HepG2 (cell line): ENCODE measurements around the gene CAMSAP1.

ENCODE experiments used
- CBX5 ChIP-seq: sonication (generic); formaldehyde crosslinking; IDR thresholded peaks from 2 replicates; pipeline ENCODE4 v1.4.0; 2020; ENCODE audit warnings: missing genetic modification reagents, borderline replicate concordance
- HNRNPH1 ChIP-seq: fragments of 200-400 bp; formaldehyde crosslinking; optimal IDR thresholded peaks from 2 replicates; pipeline ENCODE3; 2017; ENCODE audit warnings: mild to moderate bottlenecking, low read depth, low read length
- KDM4B ChIP-seq: sonication (generic); formaldehyde crosslinking; IDR thresholded peaks from 2 replicates; pipeline ENCODE4 v1.4.0; 2020; ENCODE audit warnings: missing genetic modification reagents
- MTF2 ChIP-seq: sonication (generic); formaldehyde crosslinking; IDR thresholded peaks from 2 replicates; pipeline ENCODE4 v1.5.0; 2020; ENCODE audit warnings: missing genetic modification reagents, borderline replicate concordance
- NPAS2 ChIP-seq: sonication (generic); formaldehyde crosslinking; IDR thresholded peaks from 2 replicates; pipeline ENCODE4 v1.8.0; 2022; ENCODE audit warnings: mild to moderate bottlenecking, missing genetic modification reagents, borderline replicate concordance
- TARDBP ChIP-seq: sonication (generic); formaldehyde crosslinking; IDR thresholded peaks from 2 replicates; pipeline ENCODE4 v1.8.0; 2022; ENCODE audit warnings: mild to moderate bottlenecking, missing genetic modification reagents
- ZNF24 ChIP-seq: fragments of 450-650 bp; IDR thresholded peaks from 2 replicates; pipeline ENCODE4 v1.6.1; 2017; ENCODE audit warnings: antibody characterized with exemption, mild to moderate bottlenecking
- TF ChIP-seq, protein P1 (sequence below): sonication (generic); formaldehyde crosslinking; IDR thresholded peaks from 2 replicates; pipeline ENCODE4 v1.4.0; 2020; ENCODE audit warnings: missing genetic modification reagents
- TF ChIP-seq, protein P2 (sequence below): sonication (generic); formaldehyde crosslinking; IDR thresholded peaks from 2 replicates; pipeline ENCODE4 v1.9.0; 2021; ENCODE audit warnings: missing genetic modification reagents, borderline replicate concordance
- TF ChIP-seq, protein P3 (sequence below): sonication (generic); formaldehyde crosslinking; conservative IDR thresholded peaks from 2 replicates; pipeline ENCODE4 v1.4.0; 2020; ENCODE audit warnings: missing genetic modification reagents
- TF ChIP-seq, protein P4 (sequence below): sonication (generic); formaldehyde crosslinking; IDR thresholded peaks from 2 replicates; pipeline ENCODE4 v1.8.0; 2022; ENCODE audit warnings: mild to moderate bottlenecking, missing genetic modification reagents

DNA sequence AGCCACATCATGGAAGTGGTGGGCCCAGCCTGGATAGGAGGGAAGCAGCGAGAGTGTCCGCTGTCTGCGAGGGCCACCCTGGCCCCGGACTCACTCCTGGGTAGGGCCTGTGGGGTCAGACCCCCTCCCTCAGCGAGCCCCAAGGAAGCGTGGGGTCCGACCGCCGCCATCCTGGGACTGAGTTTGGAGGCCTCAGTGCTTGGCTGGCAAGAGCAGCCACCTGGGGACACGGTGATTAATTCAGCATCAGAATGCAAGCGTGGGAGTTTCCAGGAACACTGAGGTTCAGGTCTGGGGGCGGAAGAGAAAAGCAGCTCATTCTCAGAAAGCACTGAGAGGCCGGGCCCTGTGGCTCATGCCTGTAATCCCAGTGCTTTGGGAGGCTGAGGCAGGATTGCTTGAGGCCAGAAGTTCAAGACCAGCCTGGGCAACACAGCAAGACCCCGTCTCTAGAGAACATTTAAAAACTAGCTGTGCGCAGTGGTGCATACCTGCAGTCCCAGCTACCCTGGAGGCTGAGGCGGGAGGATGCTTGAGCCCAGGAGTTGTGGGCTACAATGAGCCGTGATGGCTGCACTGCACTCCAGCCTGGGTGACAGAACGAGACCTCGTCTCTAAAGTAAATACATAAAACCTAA is 18.3 kb upstream of the CAMSAP1 start:
- TF ChIP-seq, protein P1, sequence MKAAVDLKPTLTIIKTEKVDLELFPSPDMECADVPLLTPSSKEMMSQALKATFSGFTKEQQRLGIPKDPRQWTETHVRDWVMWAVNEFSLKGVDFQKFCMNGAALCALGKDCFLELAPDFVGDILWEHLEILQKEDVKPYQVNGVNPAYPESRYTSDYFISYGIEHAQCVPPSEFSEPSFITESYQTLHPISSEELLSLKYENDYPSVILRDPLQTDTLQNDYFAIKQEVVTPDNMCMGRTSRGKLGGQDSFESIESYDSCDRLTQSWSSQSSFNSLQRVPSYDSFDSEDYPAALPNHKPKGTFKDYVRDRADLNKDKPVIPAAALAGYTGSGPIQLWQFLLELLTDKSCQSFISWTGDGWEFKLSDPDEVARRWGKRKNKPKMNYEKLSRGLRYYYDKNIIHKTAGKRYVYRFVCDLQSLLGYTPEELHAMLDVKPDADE (CRISPR knock-in tag) = no peak
- TF ChIP-seq, protein P2, sequence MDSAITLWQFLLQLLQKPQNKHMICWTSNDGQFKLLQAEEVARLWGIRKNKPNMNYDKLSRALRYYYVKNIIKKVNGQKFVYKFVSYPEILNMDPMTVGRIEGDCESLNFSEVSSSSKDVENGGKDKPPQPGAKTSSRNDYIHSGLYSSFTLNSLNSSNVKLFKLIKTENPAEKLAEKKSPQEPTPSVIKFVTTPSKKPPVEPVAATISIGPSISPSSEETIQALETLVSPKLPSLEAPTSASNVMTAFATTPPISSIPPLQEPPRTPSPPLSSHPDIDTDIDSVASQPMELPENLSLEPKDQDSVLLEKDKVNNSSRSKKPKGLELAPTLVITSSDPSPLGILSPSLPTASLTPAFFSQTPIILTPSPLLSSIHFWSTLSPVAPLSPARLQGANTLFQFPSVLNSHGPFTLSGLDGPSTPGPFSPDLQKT (CRISPR knock-in tag) = no peak
- TF ChIP-seq MTF2 = no peak
- TF ChIP-seq, protein P3, sequence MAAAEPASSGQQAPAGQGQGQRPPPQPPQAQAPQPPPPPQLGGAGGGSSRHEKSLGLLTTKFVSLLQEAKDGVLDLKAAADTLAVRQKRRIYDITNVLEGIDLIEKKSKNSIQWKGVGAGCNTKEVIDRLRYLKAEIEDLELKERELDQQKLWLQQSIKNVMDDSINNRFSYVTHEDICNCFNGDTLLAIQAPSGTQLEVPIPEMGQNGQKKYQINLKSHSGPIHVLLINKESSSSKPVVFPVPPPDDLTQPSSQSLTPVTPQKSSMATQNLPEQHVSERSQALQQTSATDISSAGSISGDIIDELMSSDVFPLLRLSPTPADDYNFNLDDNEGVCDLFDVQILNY (CRISPR knock-in tag) = no peak
- TF ChIP-seq KDM4B (CRISPR knock-in tag) = no peak
- TF ChIP-seq, protein P4, sequence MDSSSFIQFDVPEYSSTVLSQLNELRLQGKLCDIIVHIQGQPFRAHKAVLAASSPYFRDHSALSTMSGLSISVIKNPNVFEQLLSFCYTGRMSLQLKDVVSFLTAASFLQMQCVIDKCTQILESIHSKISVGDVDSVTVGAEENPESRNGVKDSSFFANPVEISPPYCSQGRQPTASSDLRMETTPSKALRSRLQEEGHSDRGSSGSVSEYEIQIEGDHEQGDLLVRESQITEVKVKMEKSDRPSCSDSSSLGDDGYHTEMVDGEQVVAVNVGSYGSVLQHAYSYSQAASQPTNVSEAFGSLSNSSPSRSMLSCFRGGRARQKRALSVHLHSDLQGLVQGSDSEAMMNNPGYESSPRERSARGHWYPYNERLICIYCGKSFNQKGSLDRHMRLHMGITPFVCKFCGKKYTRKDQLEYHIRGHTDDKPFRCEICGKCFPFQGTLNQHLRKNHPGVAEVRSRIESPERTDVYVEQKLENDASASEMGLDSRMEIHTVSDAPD (CRISPR knock-in tag) = no peak
- no peak for TF ChIP-seq TARDBP (CRISPR knock-in tag)
- TF ChIP-seq CBX5 (CRISPR knock-in tag) = no peak
- no peak for TF ChIP-seq ZNF24
- TF ChIP-seq HNRNPH1 = no peak
- TF ChIP-seq NPAS2 = no peak
